Measurements from ENCODE around the gene IL17C. TPM values are rescaled to one million over a fixed set of nuclear protein-coding genes. Genes with fewer than 3 reads are reported as not detected.

The IL17C gene
- total RNA-seq, 2 donors from 2014 or later, result 0.97 TPM; not detected in 1

GRCh38 chr16:88681709-88682451 is 43.5 kb downstream of the IL17C start:
- Histone ChIP-seq H3K27me3 (replicated peaks; ENCODE audit: insufficient read depth) (no peaks in the 10 kb centered on the region), H3K9me3 (no peaks in the 10 kb centered on the region), H3K4me1 (replicated peaks) (peaks cover 6% of the 10 kb centered on the region), H3K27ac (no peak overlapping the region), H3K4me3 (no peak overlapping the region), H3K36me3 (no peaks in the 10 kb centered on the region)
- no peak for DNase-seq (ENCODE audit: low spot score)
- TF ChIP-seq POLR2AphosphoS5 (IDR thresholded peaks at IDR 0.05) (no peak), POLR2A (IDR thresholded peaks at IDR 0.05) (no peak)
- TF ChIP-seq, protein P1, sequence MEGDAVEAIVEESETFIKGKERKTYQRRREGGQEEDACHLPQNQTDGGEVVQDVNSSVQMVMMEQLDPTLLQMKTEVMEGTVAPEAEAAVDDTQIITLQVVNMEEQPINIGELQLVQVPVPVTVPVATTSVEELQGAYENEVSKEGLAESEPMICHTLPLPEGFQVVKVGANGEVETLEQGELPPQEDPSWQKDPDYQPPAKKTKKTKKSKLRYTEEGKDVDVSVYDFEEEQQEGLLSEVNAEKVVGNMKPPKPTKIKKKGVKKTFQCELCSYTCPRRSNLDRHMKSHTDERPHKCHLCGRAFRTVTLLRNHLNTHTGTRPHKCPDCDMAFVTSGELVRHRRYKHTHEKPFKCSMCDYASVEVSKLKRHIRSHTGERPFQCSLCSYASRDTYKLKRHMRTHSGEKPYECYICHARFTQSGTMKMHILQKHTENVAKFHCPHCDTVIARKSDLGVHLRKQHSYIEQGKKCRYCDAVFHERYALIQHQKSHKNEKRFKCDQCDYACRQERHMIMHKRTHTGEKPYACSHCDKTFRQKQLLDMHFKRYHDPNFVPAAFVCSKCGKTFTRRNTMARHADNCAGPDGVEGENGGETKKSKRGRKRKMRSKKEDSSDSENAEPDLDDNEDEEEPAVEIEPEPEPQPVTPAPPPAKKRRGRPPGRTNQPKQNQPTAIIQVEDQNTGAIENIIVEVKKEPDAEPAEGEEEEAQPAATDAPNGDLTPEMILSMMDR (IDR thresholded peaks at IDR 0.05), result no peak
- intact Hi-C loops (cut with DNase I), result no loop called here
- 31% methylated on average over 21 of the region's 21 CpGs for WGBS

DNA sequence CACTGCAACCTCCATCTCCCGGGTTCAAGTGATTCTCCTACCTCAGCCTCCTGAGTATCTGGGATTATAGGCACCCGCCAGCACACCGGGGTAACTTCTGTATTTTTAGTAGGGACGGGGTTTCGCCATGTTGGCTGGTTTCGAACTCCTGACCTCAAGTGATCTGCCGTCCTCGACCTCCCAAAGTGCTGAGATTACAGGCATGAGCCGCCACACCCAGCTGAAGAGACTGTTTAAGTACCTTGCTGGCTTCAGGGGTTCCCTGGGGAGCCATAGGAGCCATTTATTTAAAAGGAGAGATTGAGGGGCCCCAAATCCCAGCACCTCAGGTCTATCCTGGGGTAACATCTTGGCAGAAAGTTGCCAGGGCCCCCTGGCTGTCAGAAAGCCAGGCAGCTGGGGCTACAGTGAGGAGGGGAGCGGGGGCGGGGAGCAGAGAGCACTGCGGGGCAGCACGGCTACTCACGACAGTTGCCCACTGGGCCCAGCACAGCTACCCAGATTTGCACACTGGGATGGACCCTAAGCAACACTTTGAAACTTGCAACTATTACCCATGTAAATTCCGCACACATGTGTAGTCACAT is 46.3 kb downstream of the IL17C start:
- intact Hi-C loops (cut with DNase I), result no loop called here
- Histone ChIP-seq H3K27ac (no peak overlapping the region), H3K9me3 (no peaks in the 10 kb centered on the region), H3K27me3 (replicated peaks; ENCODE audit: insufficient read depth) (peaks cover 3% of the 10 kb centered on the region), H3K36me3 (no peaks in the 10 kb centered on the region), H3K4me3 (no peak overlapping the region), H3K4me1 (replicated peaks) (peaks cover 6% of the 10 kb centered on the region)
- 68% methylated on average over 15 of the region's 15 CpGs for WGBS
- TF ChIP-seq POLR2A (IDR thresholded peaks at IDR 0.05), result no peak
- no peak for TF ChIP-seq POLR2AphosphoS5 (IDR thresholded peaks at IDR 0.05)
- TF ChIP-seq, protein P1 (IDR thresholded peaks at IDR 0.05), result no peak
- no peak for DNase-seq (ENCODE audit: low spot score)

DNA sequence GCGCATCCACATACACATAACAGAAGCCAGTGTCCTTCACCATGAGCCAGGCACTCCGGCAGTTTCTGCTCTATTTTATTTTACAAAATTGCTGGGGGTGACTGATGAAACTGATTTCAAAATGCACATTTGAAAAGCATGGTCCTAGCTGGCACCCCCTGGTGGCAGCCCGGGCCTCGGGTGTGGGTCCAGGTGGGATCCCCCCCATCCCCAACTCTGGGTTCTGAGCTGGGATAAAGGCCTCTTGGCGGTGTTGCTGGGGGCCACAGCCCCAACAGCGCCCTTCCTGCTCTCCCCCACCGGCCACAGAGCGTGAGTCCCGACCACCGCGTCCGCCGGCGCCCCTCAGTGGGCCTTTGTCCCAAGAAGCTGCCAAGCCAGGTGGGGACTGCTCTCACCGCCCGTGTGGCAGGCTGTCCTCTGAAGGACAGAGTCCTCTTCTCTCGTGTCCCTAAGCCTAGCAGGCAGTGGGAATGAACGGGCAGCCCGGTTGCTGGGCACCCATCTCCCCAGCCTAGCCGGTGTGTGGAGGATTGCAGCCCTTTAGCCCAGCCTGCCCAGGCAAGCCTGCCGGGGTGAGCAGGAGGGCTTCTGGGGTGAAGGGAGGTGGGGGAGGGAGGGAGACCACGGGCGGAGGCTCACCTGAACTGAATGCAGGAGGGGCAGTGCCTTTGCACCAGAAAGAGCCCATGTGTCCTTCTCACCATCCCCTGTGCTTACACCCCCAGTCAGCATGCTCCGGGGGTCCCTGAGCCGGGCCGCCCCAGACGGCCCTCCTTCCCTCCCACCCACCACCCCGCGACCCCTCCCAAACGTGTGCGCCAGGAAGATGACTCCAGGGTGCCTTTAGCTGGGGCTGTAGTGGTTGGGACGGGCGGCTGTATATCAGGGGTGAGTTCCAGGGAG is 47.0 kb downstream of the IL17C start:
- Histone ChIP-seq H3K36me3 (no peaks in the 10 kb centered on the region), H3K27me3 (replicated peaks; ENCODE audit: insufficient read depth) (peaks cover 3% of the 10 kb centered on the region), H3K27ac (no peak overlapping the region), H3K4me3 (peak overlapping the region; percentile 45 to 50), H3K9me3 (no peaks in the 10 kb centered on the region), H3K4me1 (replicated peaks) (peaks cover 6% of the 10 kb centered on the region)
- intact Hi-C loops (cut with DNase I), result no loop called here
- no peak for DNase-seq (ENCODE audit: low spot score)
- TF ChIP-seq, protein P1 (IDR thresholded peaks at IDR 0.05), result peak in 2 of 4 experiments; percentile 10 to 42
- no peak for TF ChIP-seq POLR2A (IDR thresholded peaks at IDR 0.05)
- WGBS, result 4% methylated on average over 26 of the region's 33 CpGs

GRCh38 chr16:88686062-88686438 is 47.7 kb downstream of the IL17C start:
- intact Hi-C loops (cut with DNase I), result no loop called here
- DNase-seq (ENCODE audit: low spot score), result no peak
- TF ChIP-seq, protein P1 (IDR thresholded peaks at IDR 0.05), result no peak
- no peak for TF ChIP-seq POLR2AphosphoS5 (IDR thresholded peaks at IDR 0.05)
- no peak for TF ChIP-seq POLR2A (IDR thresholded peaks at IDR 0.05)
- 0% methylated on average over 20 of the region's 25 CpGs for WGBS
- Histone ChIP-seq H3K27ac (no peak overlapping the region), H3K4me3 (peak overlapping the region; percentile 45 to 50), H3K36me3 (no peaks in the 10 kb centered on the region), H3K4me1 (replicated peaks) (peaks cover 6% of the 10 kb centered on the region), H3K9me3 (no peaks in the 10 kb centered on the region), H3K27me3 (replicated peaks; ENCODE audit: insufficient read depth) (peaks cover 3% of the 10 kb centered on the region)

Data from prostate gland (tissue), 2 donors.